GM12878 (cell line): ENCODE measurements around the gene TEX2. TPM values are rescaled to one million over a fixed set of nuclear protein-coding genes. Genes with fewer than 3 reads are reported as not detected.

Experiments
- ATAC-seq: fragments of 200-7000 bp; cut with Tn5 transposase; 3 replicates; pipeline ENCODE4 v1.9.1; 2020; ENCODE audit warnings: mild to moderate bottlenecking, moderate library complexity
- BruUV-seq: library from RNA; stranded (reverse); fragments of 400-500 nt; replicated peaks from 2 replicates; lab custom pipeline; 2021; lab: Mats Ljungman, UMichigan
- CTCF ChIA-PET: fragments of 300-600 bp; sonication (Branson Sonifier 250); formaldehyde crosslinking; extraction: SDS; loops from one replicate; lab custom pipeline; 2021; ENCODE audit warnings: inconsistent platforms; lab: Yijun Ruan, JAX
- POLR2A ChIA-PET: fragments of 350-600 bp; formaldehyde crosslinking; extraction: SDS; loops from one replicate; lab custom pipeline; 2021; ENCODE audit warnings: inconsistent platforms; lab: Charles Lee
- RAD21 ChIA-PET: fragments of 300-600 bp; sonication (Branson Sonifier 250); formaldehyde crosslinking; loops from one replicate; lab custom pipeline; 2023; ENCODE audit warnings: antibody characterized with exemption; ENCODE audit not compliant: unreplicated experiment; lab: Charles Lee
- SMC1A ChIA-PET: fragments of 300-600 bp; sonication (Branson Sonifier 250); formaldehyde crosslinking; loops from one replicate; lab custom pipeline; 2023; ENCODE audit not compliant: unreplicated experiment, uncharacterized antibody; lab: Charles Lee
- DNase-seq: peaks from one replicate; pipeline ENCODE4 v3.0.0-alpha.2; 2011; ENCODE audit warnings: low read depth, low spot score
- FAIRE-seq: peaks from 3 replicates; lab custom pipeline; 2011; peaks lifted over from hg19 to GRCh38; lab: Jason Lieb, UNC
- H2AFZ ChIP-seq: 2 replicates; pipeline ENCODE4 v1.6.0; 2011; ENCODE audit warnings: low read depth, low read length, control low read depth; ENCODE audit not compliant: control insufficient read depth
- H3K27ac ChIP-seq: 2 replicates; pipeline ENCODE4 v1.5.1; 2011; ENCODE audit warnings: control low read depth; ENCODE audit not compliant: control insufficient read depth, insufficient read depth
- H3K27me3 ChIP-seq, 2 experiments: replicated peaks in 1 of 2; 2 replicates each; pipeline versions ENCODE4 v1.6.0 to v1.6.1; 2011; ENCODE audit warnings: low read length in 1 of 2; ENCODE audit not compliant: control insufficient read depth in 2 of 2, insufficient read depth in 2 of 2
- H3K36me3 ChIP-seq, 2 experiments: 2 replicates each; pipeline ENCODE4 v1.5.1; 2011; ENCODE audit warnings: low read length in 1 of 2; ENCODE audit not compliant: control insufficient read depth in 2 of 2, insufficient read depth in 2 of 2
- H3K4me1 ChIP-seq: 2 replicates; pipeline ENCODE4 v1.6.1; 2011; ENCODE audit warnings: mild to moderate bottlenecking, low read length, moderate library complexity, mixed read lengths; ENCODE audit not compliant: control insufficient read depth, insufficient read depth
- H3K4me2 ChIP-seq: 2 replicates; pipeline ENCODE4 v1.6.0; 2011; ENCODE audit warnings: control low read depth; ENCODE audit not compliant: control insufficient read depth, insufficient read depth
- H3K4me3 ChIP-seq: fragments of 200-600 bp; sonication (generic); 2 replicates; pipeline ENCODE4 v1.5.1; 2016
- H3K79me2 ChIP-seq: 2 replicates; pipeline ENCODE4 v1.6.0; 2011; ENCODE audit warnings: low read length; ENCODE audit not compliant: control insufficient read depth, insufficient read depth
- H3K9ac ChIP-seq: 2 replicates; pipeline ENCODE4 v1.8.0; 2011; ENCODE audit warnings: low read length, control low read depth, mixed read lengths; ENCODE audit not compliant: control insufficient read depth, insufficient read depth
- H3K9me3 ChIP-seq: replicated peaks from 3 replicates; pipeline ENCODE4 v1.5.1; 2011; ENCODE audit warnings: mild to moderate bottlenecking, low read length; ENCODE audit not compliant: control insufficient read depth, insufficient read depth
- H4K20me1 ChIP-seq: 2 replicates; pipeline ENCODE4 v1.6.0; 2011; ENCODE audit not compliant: control insufficient read depth, insufficient read depth
- CTCF ChIP-seq, 3 experiments: IDR thresholded peaks in 2 of 3; conservative IDR thresholded peaks in 1 of 3; 2 replicates each; pipeline ENCODE4 v1.5.1; 2011; ENCODE audit warnings: low read depth in 3 of 3, low read length in 3 of 3, mild to moderate bottlenecking in 3 of 3, control low read depth in 2 of 3, moderate library complexity in 2 of 3, inconsistent platforms in 1 of 3, mixed read lengths in 1 of 3; ENCODE audit not compliant: control insufficient read depth in 2 of 3, insufficient read depth in 1 of 3; ENCODE audit errors: extremely low read depth in 1 of 3
- NBN ChIP-seq: fragments of 450-650 bp; IDR thresholded peaks from 2 replicates; pipeline ENCODE4 v1.6.1; 2016
- NFXL1 ChIP-seq: fragments of 450-650 bp; IDR thresholded peaks from 2 replicates; pipeline ENCODE4 v1.6.1; 2017; ENCODE audit warnings: antibody characterized with exemption, mild to moderate bottlenecking, borderline replicate concordance
- RAD21 ChIP-seq: IDR thresholded peaks from 2 replicates; pipeline ENCODE4 v1.6.1; 2011; ENCODE audit warnings: mild to moderate bottlenecking, low read depth, low read length, moderate library complexity; ENCODE audit not compliant: insufficient read depth
- SMC3 ChIP-seq: IDR thresholded peaks from 2 replicates; pipeline ENCODE4 v1.6.1; 2011; ENCODE audit warnings: low read length, improper control_type of control experiment, borderline replicate concordance
- SUZ12 ChIP-seq: fragments of 200-600 bp; sonication (generic); IDR thresholded peaks from one replicate; pipeline ENCODE4 v1.6.1; 2018; ENCODE audit warnings: antibody characterized with exemption, mild to moderate bottlenecking; ENCODE audit not compliant: unreplicated experiment
- TCF7 ChIP-seq: IDR thresholded peaks from 2 replicates; pipeline ENCODE4 v1.6.1; 2014; ENCODE audit warnings: antibody characterized with exemption, borderline replicate concordance
- YY1 ChIP-seq: IDR thresholded peaks from 2 replicates; pipeline ENCODE4 v1.6.1; 2011; ENCODE audit warnings: low read depth, mild to moderate bottlenecking, low read length
- WGBS: methylation state at CpG from one replicate; pipeline ENCODE4 v1.1.6; 2016; ENCODE audit warnings: low lambda C conversion rate; ENCODE audit not compliant: insufficient replicate concordance, insufficient coverage; ENCODE audit errors: missing lambda C conversion rate; 5-methylcytosine and 5-hydroxymethylcytosine counted together
- in situ Hi-C: fragments of 300-500 bp; cut with MboI; formaldehyde crosslinking; loops from 9 replicates; pipeline ENCODE4 v1.14.3; 2018; ENCODE audit warnings: mixed read lengths
- intact Hi-C: fragments of 100-400 bp; cut with micrococcal nuclease; formaldehyde crosslinking; loops from one replicate; pipeline ENCODE4 v1.14.2; 2022; ENCODE audit not compliant: unreplicated experiment
- polyA plus RNA-seq, 11 experiments: library from polyadenylated mRNA; depleted of rRNA in 4 of 11; unstranded in 6 of 11; stranded (reverse) in 5 of 11; fragments of >200 nt; fragmentation: Nextera tagmentation in 4 of 11; fragmentation: Illumina TruSeq in 1 of 11; extraction: Ambion mirVana in 4 of 11; extraction: Trizol in 1 of 11; gene quantifications; 1 replicate in 1 of 11; 2 replicates in 10 of 11; pipeline versions ENCODE4 v1.2.1 to v1.2.3, GENCODE V29; 2011 to 2016; ENCODE audit warnings: inconsistent platforms in 2 of 11, missing spikeins in 2 of 11, low read depth in 1 of 11
- total RNA-seq, 4 experiments: library from RNA; depleted of rRNA in 3 of 4; stranded (reverse); fragments of >200 nt in 3 of 4; fragmentation: Illumina TruSeq in 1 of 4; extraction: Trizol in 1 of 4; gene quantifications; 2 replicates each; pipeline versions ENCODE4 v1.2.1 to v1.2.3, GENCODE V29; 2013 to 2021

The TEX2 gene
- total and polyA plus RNA-seq, 10 of the 15 experiments (the other 5 are each of a cell fraction or from before 2014, with no cell fraction given), result 3.8 to 19.9 (median 15.8) TPM

GRCh38 chr17:64133546-64134215 is 129.4 kb downstream of the TEX2 start:
- ATAC-seq, result peak; percentile 5
- Histone ChIP-seq H3K9me3 (no peaks in the 10 kb centered on the region), H3K27ac (no peak overlapping the region), H3K36me3 (no peaks in the 10 kb centered on the region), H3K79me2 (peaks cover 13% of the 10 kb centered on the region), H4K20me1 (no peaks in the 10 kb centered on the region), H2AFZ (no peak overlapping the region)
- no TSS peak for BruUV-seq
- POLR2A ChIA-PET, result interaction anchor here (0.5 to 6.6 kb wide), 15 partner anchors 12 to 215 kb away, joined by 3 to 86 read pairs (median 5); partner anchors contain the start of genes CD79B, GH1 and ICAM2
- RAD21 ChIA-PET, result interaction anchor here (0.6 to 14.4 kb wide), 47 partner anchors 8 to 230 kb away, joined by 3 to 507 read pairs (median 5); partner anchors contain the start of genes CD79B, CSHL1, GH1 and ICAM2
- FAIRE-seq, result peak; percentile 82
- no peak for DNase-seq
- in situ Hi-C loops, result loop anchor here (5.0 kb wide), 2 partner anchors 106 to 211 kb away; no protein-coding TSS in a partner anchor
- TF ChIP-seq CTCF (IDR thresholded peaks at IDR 0.05 in 2 of 3, conservative IDR thresholded peaks at IDR 0.05 in 1 of 3; ENCODE audit: control insufficient read depth in 2 of 3, extremely low read depth in 1 of 3, insufficient read depth in 1 of 3, low read depth in 3 of 3, low read length in 3 of 3), result peak; percentile 53 to 76 (median 60); a peak in 5 of 6 replicates
- TF ChIP-seq NBN, result 0 out of 2 replicates have a peak, but pooled peaks have one; percentile 14
- TF ChIP-seq SMC3, result peak; percentile 89
- TF ChIP-seq YY1, result 0 out of 2 replicates have a peak, but pooled peaks have one; percentile 17
- TF ChIP-seq NFXL1, result no peak
- no peak for TF ChIP-seq TCF7
- TF ChIP-seq RAD21, result peak; percentile 92
- TF ChIP-seq SUZ12, result no peak
- TF ChIP-seq, all 136 proteins: peak for 5
- H3K9ac ChIP-seq, result no peak overlapping the region
- ChIA-PET CTCF (interaction anchor here (0.6 to 9.7 kb wide), 73 partner anchors 10 to 537 kb away, joined by 3 to 915 read pairs (median 6); partner anchors contain the start of genes CD79B, CSHL1, GH1 and ICAM2), SMC1A (interaction anchor here (0.5 to 11.2 kb wide), 60 partner anchors 11 to 285 kb away, joined by 3 to 570 read pairs (median 6); partner anchors contain the start of genes CD79B, GH1 and ICAM2)
- H3K4me2 ChIP-seq, result no peak overlapping the region
- H3K27me3 ChIP-seq, result no peaks in the 10 kb centered on the region
- peaks cover 29% of the 10 kb centered on the region for H3K4me1 ChIP-seq
- WGBS, result 41% methylated on average over 8 of the region's 8 CpGs
- no peak overlapping the region for H3K4me3 ChIP-seq
- intact Hi-C loops, result loop anchor here (1.0 to 2.0 kb wide), 3 partner anchors 104 to 223 kb away; partner anchors contain the start of genes CSHL1 and GH1
